Caki2 (cell line): ENCODE results near the gene TLX2. TPM values are rescaled to one million over a fixed set of nuclear protein-coding genes. Genes with fewer than 3 reads are reported as not detected.

Experiments
- DNase-seq: peaks from one replicate; pipeline ENCODE4 v3.0.0-alpha.2; 2015; ENCODE audit warnings: low read depth
- in situ Hi-C: cut with HindIII; loops from 2 replicates; pipeline ENCODE4 v1.10.0; 2016; ENCODE audit warnings: low sequenced_read_pairs, low pct_unique_long_range_greater_than_20kb, mixed read lengths
- total RNA-seq: library from RNA; depleted of rRNA; stranded (reverse); fragments of >200 nt; shearing (Covaris generic); gene quantifications from 2 replicates; pipeline ENCODE4 v1.2.3, GENCODE V29; 2014; ENCODE audit warnings: low replicate concordance

TLX2 gene
- total RNA-seq, 1 experiment from 2014 or later: not detected

DNA sequence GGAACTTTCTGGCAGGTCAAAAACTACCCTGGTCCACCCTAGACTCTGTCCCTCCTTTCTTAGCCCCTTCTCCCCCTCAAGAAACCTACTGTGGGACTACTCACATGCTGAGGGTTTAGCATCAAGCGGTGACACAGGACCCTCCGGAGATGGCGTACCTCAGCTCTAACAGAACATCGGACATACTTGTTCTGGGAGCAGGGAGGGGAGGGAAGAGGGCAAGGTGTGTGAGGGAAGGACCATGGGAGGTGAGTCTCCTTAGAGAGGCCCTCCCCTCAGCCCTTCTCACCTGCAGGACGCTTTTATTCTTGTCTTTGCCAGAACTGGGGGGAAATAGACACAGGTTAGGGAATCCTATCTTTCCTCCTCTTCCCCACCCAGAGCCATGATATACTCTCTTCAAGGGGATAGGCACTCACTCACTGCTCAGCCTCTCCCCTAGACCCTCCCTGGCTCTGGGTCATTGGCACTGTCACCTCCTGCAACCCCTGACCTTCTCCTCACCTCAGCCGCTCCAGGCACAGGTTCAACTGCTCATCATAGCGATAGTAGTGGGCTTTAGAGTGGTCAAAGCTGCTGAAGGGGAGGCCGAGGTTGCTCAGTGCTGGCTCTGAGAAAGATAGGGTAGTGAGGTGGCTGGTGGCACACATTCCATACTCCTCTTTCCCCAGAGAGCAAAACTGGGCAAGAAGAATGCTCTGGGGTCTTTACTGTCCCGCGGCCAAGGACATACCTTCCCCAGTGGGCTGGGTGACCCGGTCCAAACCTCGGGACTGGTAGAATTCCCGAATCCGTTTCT lies 8.6 kb upstream of the TLX2 start:
- in situ Hi-C loops: no loop called here

DNA sequence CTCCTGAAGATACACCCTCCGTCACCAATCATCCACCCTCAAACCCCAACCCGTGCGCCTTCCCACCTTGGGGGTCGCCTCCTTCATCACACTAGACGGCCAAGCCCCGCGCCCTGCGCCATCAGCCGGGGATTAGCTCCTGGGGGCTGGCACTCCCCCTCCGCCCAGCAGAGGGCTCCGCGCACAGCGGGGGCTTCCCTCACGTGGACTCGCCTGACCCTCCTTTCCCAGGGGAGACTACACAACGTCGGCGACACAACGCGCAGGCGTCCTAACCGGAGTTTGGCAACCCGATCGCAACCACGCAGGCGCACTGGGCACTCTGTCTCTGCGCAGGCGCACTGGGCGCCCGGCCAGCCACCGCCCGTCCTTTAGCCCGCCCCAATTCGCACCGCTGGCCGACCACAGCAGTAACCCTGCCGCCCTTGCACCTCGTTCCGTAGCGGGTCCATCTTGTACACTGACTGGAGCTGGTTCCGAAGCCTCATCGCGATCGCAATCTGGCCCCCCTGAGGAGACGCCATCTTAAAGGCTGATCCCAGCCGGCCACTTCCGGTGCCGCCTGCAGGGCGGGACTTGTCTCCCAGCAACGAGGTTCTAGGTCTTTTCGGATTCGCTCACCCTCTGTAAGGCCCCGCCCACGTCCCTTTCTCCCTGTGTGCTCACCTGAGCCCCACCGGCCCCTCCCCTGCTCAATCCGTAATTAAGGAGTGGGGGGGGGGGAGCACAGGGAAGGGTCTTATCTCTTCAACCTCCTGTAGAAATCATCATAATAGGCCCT lies 6.9 kb upstream of the TLX2 start, which contains the start of gene PCGF1:
Gene PCGF1 (minus strand): TSS at position 551 of the 781 bp plus-strand sequence. CDS start 27 bp downstream, at position 524.
- in situ Hi-C loops: no loop called here
- DNase-seq: peak; percentile 96

More for the DNA sequence above, 8.6 kb upstream of the TLX2 start:
- DNase-seq: no peak

DNA sequence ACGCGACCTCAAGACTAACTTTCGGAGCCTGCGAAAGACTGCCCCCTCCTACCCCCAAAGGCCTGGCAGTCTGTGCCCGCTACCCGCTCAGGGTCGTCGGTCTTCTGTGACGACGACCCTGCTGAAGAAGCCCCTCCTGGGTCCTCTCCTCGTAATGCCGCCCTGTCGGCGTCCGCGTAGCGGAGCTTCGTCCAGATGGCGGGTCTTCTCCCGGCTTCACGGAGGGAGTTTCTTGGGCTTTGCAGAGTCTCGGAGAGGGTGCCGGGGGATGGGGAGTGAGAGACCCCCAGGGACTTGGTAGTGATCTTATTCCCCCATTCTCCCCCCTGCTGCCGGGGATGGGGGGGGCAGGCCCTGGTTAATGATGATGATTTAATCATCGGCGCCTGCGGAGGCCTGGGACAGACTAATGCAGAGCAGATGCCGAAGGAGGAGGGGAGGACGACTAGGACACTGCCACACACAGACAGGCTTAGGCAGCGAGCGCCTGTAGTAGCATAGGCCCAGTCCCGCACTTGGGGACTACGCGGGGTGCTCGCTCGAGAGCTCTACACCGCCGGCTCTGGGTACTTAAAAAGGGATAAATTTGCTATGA lies 6.2 kb upstream of the TLX2 start:
- DNase-seq: peak; percentile 54
- in situ Hi-C loops: no loop called here

DNA sequence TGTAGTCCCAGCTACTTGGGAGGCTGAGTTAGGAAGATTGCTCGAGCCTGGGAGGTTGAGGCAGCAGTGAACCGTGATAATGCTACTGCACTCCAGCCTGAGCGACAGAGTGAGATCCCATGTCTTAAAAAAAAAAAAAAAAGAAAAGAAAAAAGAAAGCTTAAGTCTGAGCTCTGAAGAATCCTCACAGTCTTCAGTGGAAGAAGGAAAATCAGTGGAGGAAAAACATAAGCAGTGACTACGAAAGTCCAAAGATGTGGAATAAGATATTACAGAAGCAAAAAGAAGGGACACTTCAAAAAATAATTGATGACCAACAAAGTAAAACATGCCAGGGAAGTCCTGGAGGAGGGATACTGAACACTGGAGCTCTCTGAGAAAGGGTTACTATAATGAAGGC lies 4.0 kb upstream of the TLX2 start:
- DNase-seq: no peak
- in situ Hi-C loops: no loop called here

DNA sequence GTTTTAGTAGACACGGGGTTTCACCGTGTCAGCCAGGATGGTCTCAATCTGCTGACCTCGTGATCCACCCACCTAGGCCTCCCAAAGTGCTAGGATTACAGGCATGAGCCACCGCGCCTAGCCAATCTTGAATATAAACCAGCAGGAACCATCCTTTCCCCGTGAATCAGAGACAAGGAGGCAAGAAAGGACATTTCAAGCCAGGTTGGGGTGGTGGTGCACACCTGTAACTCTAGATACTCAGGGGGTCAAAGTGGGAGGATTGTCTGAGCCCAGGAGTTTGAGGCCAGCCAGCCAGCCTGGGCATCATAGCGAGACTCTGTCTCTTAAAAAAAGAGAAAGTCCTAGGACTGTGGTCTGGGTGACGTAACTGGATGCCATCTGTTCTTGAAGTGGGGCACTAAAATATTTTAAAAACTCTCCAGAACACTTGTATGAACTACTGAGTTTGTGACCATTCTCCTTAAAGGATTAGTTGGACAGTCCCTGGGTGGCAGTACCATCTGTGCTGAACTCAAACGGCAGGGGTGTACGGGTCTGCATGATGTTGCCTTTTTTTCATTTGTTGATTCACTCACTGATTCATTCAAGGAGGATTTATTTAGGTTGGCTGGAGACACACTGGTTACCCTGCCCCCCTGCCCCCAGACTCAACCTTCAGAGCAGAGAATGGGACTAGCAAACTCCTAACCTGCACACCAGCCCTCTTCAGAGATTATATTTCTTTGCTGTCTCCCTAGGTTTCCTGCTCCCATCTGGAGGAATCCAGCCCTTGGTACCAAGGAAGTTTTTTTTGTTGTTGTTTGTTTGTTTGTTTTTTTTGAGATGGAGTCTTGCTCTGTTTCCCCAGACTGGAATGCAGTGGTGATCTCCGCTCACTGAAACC lies 2.9 kb upstream of the TLX2 start:
- no peak for DNase-seq
- in situ Hi-C loops: no loop called here

DNA sequence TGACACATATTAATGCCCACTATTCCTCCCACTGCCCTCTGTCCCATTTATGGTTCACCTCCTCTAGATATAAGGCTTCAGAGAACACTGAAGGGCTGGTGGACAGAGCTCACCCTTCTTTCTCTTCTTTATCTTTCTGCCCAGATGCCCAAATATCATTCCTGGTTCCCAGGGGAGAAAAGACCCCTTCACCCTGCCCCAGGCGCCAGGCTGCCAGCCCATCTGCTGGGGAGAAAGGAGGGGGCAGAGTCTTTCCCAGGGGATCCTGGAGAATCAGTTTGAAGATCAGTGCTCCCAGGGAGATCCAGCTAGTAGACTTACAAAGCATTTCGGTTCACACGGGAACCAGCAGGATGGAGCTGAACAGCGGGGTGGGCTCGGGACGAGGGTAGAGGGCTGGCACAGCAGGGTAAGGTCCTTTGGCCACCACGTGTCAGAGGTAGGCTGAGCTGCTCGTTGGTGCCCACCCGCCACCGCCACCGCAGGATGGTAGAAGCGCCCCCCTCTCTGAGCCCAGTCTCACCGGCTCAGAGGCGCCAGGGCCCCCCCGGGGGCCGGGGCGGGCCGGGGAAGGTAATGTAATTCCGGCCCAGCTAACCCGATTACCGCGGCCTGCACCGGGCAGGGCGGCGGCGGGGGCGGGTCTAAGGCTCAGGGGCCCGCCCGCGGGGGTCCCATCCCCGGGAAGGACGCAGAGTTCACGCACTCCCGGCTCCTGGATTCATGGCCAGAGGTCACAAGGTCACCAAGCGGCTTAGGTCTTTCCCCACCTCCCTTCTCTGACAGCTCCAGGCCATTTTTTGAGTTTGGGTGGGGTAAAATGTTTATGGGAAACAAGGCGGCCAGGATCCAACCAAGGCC lies 1.3 kb upstream of the TLX2 start:
- DNase-seq: no peak
- in situ Hi-C loops: no loop called here

DNA sequence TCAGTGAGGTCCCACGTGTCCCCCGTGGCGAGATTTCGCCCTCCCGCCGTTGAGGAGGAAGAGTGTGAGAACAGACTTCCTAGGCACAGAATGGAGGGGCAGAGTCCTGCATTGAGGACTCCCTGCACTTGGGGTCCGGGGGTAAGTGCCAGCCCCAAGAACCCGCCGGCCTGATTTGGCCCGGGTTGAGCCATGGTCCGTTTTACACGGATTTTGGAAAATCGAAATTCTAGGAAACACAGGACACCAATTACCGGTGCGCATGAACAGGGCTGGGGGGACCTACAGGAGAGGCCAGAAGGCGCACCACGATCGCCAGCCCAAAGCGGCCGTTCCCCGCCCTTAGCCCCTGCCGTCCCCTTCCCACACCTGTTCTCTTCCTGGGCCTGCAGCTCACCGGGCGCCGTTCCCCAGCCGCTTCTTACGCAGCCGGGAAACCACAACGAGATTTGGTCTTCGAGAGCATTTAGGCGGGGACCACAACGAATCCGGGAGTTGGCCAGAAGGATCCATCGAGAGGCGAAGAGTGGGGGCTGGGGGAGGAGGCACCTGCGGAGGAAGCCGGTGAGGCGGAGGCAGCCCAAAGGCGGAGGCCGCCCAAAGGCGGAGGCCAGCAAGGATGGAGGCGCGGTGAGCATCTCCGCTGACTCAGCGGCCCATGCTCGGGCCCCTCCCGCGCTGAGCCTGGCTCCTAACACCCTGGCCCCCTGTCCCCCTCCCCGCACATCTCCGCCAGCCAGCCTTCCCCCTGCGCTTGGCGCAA lies 464 bp upstream of the TLX2 start:
- in situ Hi-C loops: no loop called here
- DNase-seq: no peak

DNA sequence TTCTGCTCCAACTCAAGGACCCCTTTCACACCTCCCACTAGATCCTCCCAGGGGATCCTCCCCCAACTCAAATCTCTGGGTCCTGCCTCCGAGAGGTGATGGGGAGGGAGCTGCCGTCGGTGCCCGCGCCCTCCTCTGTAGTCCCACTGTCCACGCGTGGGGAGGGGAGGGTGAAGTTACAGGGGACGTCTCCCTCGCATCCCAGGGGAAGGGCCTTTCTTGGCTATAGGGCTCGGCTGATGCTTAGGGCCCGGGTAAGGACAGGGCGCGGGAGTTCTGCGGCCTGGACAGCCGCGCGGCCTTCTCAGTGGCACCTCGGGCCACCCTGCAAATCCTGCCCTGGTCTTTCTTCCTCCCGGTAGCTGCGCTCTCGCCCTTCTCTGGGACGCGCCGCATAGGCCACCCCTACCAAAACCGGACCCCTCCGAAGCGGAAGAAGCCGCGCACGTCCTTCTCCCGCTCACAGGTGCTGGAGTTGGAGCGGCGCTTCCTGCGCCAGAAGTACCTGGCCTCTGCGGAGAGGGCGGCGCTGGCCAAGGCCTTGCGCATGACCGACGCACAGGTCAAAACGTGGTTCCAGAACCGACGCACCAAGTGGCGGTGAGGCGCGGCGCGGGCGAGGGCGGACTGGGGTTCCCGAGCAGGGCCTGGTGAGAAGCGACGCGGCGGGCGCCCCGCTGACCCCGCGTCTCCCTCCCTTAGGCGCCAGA lies 1.2 kb downstream of the TLX2 start:
- in situ Hi-C loops: no loop called here
- no peak for DNase-seq

DNA sequence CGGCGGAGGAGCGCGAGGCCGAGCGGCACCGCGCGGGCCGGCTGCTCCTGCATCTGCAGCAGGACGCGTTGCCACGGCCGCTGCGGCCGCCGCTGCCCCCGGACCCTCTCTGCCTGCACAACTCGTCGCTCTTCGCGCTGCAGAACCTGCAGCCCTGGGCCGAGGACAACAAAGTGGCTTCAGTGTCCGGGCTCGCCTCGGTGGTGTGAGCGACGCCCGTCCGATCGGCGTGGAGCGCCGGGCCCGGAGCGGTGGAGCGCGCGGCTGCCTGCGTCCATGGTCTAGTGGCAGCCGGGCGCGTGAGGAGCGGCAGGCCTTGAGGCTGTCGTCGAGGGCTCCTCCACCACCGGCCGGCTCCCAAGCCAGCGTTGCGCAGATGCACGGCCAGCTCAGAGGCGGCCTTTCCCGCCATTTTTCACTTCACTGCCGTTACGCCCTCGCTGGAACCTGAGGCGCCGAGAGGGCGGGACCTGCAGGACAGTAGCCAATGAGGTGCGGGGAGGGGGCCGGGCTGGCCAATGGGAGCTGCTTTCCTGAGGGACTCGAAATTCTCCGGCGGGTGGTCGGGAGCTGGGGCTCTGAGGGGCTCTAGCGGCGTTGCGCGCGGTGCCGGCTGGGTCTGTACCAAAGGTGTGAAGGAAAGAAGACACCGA lies 1.9 kb downstream of the TLX2 start:
- in situ Hi-C loops: no loop called here
- DNase-seq: no peak

DNA sequence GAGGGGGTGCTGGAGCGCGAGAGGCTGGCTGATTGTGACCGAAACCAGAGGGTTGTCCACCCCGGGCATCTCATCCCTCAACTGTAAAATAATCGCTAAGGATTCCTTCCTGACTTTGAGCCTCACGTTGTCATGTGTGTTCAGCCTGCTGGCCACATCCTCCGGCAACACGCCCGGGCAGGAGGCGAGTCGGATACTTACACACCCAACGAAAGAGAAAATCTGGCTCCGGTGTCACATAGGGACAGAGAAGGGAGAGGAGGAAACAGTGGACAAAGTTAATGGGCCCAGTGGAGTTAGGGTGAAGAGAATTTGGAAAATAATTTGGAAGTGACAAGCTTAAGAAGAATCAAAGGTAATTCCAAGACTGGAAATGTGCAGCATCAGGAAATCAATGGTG lies 2.4 kb downstream of the TLX2 start:
- in situ Hi-C loops: no loop called here
- no peak for DNase-seq

DNA sequence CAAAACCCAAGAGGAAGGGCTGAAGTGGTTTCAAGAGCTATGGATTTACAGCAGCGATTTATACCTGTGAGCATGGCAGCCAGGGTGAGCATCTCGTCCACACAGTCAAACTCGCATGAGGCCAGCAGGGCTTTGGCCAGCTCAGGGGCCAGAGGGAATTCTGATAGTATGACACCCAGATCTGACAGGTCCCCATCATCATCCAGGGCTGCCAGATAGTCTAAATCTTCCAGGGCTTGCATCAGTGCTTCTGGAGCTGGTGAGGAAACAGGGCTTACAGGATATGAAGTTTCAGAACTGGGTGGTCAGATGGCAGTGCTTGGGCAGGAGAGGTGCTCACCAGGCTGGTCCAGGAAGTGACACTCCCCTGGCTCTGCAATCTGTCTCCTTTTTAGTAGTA lies 8.3 kb downstream of the TLX2 start:
- no peak for DNase-seq
- in situ Hi-C loops: no loop called here

DNA sequence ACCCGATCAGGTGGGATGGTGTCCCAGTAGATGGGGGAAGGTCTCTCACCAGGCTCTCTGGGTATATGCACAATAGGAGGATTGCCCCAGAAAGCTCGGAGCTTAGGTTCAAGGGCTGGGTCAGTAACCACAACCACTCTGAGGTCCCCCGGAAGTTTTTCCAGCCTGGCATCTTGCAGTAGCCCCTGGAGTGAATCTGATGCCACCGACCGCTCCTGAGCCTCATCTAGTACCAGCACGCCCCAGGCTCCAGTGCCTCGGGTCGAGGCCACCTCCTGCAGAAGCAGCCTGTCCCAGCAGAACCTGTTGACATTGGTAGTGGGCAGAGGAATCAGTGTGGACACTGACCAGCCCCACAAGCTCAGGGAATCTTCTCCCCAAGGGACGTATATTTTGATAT lies 9.8 kb downstream of the TLX2 start:
- DNase-seq: no peak
- in situ Hi-C loops: no loop called here

DNA sequence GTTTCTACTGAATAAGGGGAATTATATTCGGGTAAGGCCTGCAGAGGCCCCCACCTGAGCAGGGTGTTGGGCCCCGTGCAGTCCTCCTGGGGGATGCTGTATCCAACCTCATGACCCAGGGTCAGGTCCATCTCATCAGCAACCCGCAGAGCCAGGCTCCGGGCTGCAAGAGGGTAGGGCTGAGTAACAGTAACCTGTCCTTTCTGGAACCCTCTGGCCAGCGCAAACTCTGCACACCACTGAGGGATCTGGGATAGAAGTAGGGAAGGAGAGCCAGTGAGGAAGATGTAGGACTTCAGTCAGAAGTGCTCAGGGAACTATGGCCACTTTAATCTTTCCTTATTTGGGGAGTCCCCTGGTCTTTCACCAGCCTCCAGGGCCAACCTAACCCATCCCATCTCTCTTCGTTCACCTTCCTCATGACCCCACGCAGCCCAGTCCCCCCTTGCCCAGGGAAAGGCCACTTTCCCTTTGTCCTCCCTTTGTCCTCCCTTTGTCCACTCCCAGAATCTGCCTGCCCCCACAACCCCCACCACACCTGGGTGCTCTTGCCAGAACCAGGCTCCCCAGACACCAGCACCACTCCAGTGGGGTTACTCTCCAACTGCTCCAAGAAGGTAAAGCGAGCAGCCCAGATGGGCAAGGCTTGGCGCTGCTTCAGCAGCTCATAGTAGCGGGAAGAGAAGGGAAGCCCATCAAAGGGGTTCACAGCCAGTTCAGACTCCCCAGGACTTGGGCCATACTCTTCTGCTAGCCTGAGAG lies 10.9 kb downstream of the TLX2 start:
- no peak for DNase-seq
- in situ Hi-C loops: no loop called here

DNA sequence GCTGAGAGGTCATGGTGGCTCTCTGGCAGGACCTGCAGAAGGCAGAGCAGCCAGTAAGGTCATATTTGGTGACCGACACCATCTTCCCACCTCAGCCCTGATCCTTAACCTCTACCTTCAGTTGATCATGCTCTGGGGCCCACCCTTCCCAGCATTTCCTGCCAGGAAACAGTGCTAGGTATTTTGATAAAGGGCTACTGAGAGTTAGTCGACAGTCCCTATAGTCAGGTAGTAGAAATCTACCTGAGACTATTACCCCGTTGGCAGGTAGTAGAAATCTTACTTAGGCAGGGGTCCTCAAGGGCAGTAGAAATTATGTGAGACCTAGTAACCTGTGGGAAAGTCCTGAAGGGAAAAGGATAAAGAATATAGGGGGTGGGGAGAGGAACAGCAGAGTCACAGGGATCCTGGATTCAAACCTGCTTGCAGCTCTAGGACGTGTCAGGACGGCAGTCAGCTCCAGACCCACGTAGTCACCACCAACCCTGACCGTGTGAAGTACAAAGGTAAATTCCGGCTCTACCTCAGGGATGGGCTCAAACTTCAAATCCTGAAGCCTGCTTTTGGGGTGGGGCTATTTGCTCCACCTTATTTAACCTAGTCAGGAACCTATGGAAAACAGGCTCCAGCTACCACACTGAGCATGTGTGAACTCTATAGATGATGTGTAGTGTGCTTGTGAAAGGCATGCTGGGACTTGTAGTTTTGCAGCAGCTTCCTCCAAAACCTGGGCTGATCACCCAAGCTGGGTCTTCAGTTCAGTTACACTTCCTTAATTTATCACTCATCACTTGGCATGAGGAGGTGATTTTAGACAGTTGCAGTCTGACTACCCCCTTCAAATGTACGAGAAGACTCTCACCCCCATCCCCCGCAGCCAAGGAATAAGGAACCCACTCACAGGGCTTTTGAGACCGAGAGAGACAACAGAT lies 11.7 kb downstream of the TLX2 start, which contains the start of gene DQX1:
Gene DQX1 (minus strand): TSS at position 515 of the 932 bp plus-strand sequence. CDS start 502 bp downstream, at position 13.
- in situ Hi-C loops: no loop called here
- peak; percentile 41 for DNase-seq
